ENCODE data around the gene C12orf56.
"Not testable (repeated sequence)": the region's sequence is repeated elsewhere in the genome, so short reads cannot be mapped to it uniquely, and the experiment has no call there.

Gene C12orf56

DNA sequence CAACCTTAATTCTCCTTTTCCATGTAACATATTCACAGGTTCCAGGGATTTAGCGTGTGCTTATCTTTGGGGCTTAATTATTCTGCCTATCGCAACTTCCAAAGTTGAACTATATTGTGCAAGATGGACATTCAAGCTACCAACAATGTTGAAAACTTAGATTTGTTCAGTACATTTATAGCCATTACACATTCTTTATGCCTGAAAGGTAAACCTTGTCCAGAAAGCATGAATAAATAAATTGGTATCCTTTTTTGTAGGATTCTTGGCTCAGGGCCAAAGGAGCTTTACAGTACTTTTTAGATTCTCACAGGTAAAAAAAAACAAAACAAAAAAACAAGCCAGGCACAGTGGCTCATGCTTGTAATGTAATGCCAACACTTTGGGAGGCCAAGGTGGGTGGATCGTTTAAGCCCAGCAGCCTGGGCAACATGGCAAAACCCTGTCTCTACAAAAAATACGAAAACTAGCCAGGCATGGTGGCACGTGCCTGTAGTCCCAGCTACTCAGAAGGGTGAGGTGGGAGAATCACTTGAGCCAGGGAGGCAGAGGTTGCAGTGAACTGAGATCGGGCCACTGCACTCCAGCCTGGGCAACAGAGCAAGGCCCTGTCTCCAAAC lies 3.3 kb downstream of the C12orf56 start:
- H3K27ac ChIP-seq = no peak overlapping the region; the same call in 1 of the 2 replicates
- no peak for TF ChIP-seq CTCF (IDR thresholded peaks at IDR 0.05)
- no peak for TF ChIP-seq ZFX (IDR thresholded peaks at IDR 0.05; ENCODE audit: borderline replicate concordance)

DNA sequence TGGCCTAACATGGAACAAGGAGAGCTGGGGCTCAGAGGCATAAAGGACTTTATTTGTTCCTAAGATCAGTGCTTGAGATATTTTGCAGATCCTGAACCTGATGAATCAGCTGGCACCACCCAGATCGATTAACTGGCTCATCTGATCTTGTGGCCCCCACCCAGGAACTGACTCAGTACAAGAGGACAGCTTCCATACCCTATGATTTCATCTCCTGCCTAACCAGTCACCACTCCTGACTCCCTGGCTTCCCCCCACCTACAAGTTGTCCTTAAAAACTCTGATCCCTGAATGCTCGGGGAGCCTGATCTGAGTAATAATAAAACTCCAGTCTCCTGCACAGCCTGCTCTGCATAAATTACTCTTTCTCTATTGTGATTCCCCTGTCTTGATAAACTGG lies 5.1 kb downstream of the C12orf56 start:
- no peak overlapping the region for H3K27ac ChIP-seq
- TF ChIP-seq ZFX (IDR thresholded peaks at IDR 0.05; ENCODE audit: borderline replicate concordance) (no peak), CTCF (IDR thresholded peaks at IDR 0.05) (no peak)

DNA sequence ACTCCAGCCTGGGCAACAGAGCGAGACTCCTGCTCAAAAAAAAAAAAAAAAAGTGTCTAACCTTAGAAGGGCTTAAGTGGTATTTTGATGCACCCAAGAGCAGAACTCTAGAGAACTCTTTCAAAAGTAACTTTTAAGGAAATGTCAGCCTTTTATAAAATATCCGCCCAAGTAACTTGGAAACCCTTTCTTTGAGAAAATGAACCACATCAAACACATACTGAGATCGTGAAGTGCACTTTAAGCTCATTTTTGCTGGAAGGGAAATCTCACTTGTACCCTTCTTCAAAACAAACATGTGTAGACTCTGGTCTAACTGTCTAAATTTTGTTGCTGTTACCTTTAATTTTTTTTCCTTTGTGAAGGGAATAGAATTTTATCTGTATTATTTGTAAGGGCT lies 5.5 kb downstream of the C12orf56 start:
- no peak overlapping the region for H3K27ac ChIP-seq
- no peak for TF ChIP-seq CTCF (IDR thresholded peaks at IDR 0.05)
- no peak for TF ChIP-seq ZFX (IDR thresholded peaks at IDR 0.05; ENCODE audit: borderline replicate concordance)

- H3K27ac ChIP-seq = no peak overlapping the region
- TF ChIP-seq ZFX (IDR thresholded peaks at IDR 0.05; ENCODE audit: borderline replicate concordance) (no peak), CTCF (IDR thresholded peaks at IDR 0.05) (no peak)
Observed at GRCh38 chr12:64383675-64384074, 6.9 kb downstream of the C12orf56 start.

DNA sequence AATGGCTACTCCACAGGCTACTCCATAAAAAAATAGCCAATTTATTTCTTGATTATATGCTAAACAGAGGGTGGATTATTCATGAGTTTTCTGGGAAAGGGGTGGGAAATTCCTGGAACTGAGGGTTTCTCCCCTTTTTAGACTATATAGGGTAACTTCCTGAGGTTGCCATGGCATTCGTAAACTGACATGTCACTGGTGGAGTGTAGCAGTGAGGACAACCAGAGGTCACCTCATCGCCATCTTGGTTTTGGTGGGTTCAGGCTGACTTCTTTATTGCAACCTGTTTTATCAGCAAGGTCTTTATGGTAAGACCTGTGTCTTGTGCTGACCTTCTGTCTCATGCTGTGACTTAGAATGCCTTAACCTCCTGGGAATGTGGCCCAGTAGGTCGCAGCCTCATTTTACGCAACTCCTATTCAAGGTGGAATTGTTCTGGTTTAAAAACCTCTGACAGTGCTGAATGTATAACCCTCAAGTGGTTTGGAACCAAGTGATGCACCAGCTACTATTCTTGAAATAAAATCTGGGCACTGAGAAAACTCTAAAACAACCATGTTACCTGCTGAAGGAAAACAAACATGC lies 27.7 kb downstream of the C12orf56 start:
- no peak for TF ChIP-seq ZFX (IDR thresholded peaks at IDR 0.05; ENCODE audit: borderline replicate concordance)
- no peak for TF ChIP-seq CTCF (IDR thresholded peaks at IDR 0.05)
- no peak overlapping the region for H3K27ac ChIP-seq

DNA sequence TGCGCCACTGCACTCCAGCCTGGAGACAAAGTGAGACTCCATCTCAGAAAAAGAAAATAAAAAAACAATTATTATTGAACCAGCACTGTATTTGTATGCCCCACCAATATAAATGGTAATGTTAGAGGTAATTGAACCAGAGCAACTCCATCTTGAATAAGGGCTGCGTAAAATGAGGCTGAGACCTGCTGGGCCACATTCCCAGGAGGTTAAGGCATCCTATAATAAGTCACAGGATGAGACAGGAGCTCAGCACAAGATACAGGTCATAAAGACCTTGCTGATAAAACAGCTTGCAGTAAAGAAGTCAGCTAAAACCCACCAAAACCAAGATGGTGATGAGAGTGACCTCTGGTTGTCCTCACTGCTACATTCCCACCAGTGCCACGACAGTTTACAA lies 29.4 kb downstream of the C12orf56 start:
- not testable (repeated sequence) for H3K27ac ChIP-seq

DNA sequence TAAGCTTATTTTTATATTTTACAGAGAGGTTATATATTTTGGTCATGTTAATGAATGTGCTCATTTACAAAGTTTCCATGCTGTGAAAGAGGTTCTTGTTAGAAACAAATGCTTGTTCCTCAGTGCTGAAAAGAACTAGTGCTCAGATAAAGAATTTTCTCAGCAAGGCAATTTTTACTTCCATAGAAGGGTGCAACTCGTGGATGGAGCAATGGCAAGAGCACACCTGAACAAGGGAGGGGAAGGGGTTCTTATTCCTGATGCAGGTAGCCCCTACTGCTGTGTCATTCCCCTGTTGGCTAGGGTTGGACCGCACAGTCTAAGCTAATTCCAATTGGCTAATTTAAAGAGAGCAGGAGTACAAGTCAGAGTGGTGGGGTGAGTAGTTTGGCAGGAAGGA lies 34.3 kb downstream of the C12orf56 start:
- not testable (repeated sequence) for H3K27ac ChIP-seq

DNA sequence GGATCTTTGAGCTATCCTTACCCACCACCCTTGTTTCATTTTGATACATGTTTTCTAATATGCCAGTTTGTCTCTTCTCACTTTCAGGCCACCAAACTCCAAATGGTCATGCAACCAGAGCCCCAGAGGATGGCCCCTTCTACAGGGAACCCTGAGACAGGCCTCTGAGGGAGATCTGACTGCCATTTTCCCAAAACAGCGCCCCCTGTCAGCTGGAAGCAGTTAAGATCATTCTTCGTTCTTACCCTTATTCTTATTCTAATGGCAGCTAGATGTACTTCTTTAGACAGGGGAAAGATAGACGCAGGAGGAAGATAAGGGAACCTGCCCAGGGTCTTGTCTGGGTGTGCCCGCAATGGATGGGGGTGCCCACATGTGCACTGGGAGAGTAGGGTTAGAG lies 38.4 kb downstream of the C12orf56 start:
- peak; percentile 32 for TF ChIP-seq CTCF (IDR thresholded peaks at IDR 0.05)
- no peak for TF ChIP-seq ZFX (IDR thresholded peaks at IDR 0.05; ENCODE audit: borderline replicate concordance)
- no peak overlapping the region for H3K27ac ChIP-seq

Data from 22Rv1 (cell line).